Fibroblast of lung (primary cell): ENCODE results near the gene GRHPR.

Source experiments
- EZH2 ChIP-seq: IDR thresholded peaks from 2 replicates; pipeline ENCODE4 v1.5.1; 2012; ENCODE audit warnings: low read length, control low read depth, mild to moderate bottlenecking; ENCODE audit errors: missing control alignments
- TF ChIP-seq, protein P1 (sequence below), 2 donors: IDR thresholded peaks in 1 of 2; conservative IDR thresholded peaks in 1 of 2; 1 replicate in 1 of 2; 2 replicates in 1 of 2; pipeline ENCODE4 v1.5.1; 2011 to 2012; ENCODE audit warnings: low read length in 2 of 2, control low read depth in 1 of 2, inconsistent platforms in 1 of 2, low read depth in 1 of 2, mild to moderate bottlenecking in 1 of 2

DNA sequence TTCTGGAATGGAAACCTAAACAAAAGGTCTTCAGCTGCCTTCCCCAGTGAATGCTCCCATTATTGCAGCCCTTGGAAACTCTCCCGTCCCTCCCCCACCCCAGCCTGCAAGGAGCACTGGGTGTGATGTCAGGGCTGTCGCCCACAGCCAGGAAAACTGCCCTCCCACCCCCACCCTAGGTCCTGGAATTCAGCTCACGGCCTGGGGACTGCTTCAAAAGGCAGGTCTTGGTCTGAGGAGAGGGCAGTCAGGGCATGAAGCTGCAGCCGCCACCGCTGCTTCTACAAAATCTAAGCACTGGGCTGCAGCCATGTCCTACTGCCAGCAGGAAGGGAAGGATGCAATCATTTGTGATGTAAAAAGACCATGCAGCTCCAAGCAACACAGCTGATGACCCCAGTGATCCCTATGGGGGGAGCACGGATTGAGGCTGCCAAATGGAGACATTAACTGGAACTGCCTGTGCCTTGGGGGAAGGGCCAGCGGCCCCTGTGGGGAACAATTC, 11.4 kb downstream of the GRHPR start:
- TF ChIP-seq, protein P1, sequence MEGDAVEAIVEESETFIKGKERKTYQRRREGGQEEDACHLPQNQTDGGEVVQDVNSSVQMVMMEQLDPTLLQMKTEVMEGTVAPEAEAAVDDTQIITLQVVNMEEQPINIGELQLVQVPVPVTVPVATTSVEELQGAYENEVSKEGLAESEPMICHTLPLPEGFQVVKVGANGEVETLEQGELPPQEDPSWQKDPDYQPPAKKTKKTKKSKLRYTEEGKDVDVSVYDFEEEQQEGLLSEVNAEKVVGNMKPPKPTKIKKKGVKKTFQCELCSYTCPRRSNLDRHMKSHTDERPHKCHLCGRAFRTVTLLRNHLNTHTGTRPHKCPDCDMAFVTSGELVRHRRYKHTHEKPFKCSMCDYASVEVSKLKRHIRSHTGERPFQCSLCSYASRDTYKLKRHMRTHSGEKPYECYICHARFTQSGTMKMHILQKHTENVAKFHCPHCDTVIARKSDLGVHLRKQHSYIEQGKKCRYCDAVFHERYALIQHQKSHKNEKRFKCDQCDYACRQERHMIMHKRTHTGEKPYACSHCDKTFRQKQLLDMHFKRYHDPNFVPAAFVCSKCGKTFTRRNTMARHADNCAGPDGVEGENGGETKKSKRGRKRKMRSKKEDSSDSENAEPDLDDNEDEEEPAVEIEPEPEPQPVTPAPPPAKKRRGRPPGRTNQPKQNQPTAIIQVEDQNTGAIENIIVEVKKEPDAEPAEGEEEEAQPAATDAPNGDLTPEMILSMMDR (conservative IDR thresholded peaks at IDR 0.05 in 1 of 2, IDR thresholded peaks at IDR 0.05 in 1 of 2; ENCODE audit: low read depth in 1 of 2, low read length in 2 of 2) = no peak
- TF ChIP-seq EZH2 = no peak
